ENCODE results near the gene NRSN1. TPM values are rescaled to one million over a fixed set of nuclear protein-coding genes. Genes with fewer than 3 reads are reported as not detected.

The NRSN1 gene
- total RNA-seq, 3 donors from 2014 or later, result not detected

GRCh38 chr6:24187965-24188577, 62.1 kb downstream of the NRSN1 start:
- DNase-seq (ENCODE audit: low spot score in 2 of 2), result no peak
- H3K9me3 ChIP-seq, result no peaks in the 10 kb centered on the region
- no peaks in the 10 kb centered on the region for H3K4me1 ChIP-seq
- H3K4me3 ChIP-seq, result no peak overlapping the region
- no peaks in the 10 kb centered on the region for H3K27me3 ChIP-seq
- no peaks in the 10 kb centered on the region for H3K36me3 ChIP-seq
- H3K27ac ChIP-seq, result no peak overlapping the region
- intact Hi-C loops (cut with DNase I; ENCODE audit: low total_unique reads), result loop anchor here (2.0 kb wide), 1 partner anchor 47 kb away; no protein-coding TSS in a partner anchor
- TF ChIP-seq CTCF (IDR thresholded peaks at IDR 0.05) (no peak), POLR2AphosphoS5 (IDR thresholded peaks at IDR 0.05) (no peak), POLR2A (IDR thresholded peaks at IDR 0.05) (no peak)

- Histone ChIP-seq H3K4me1 (no peaks in the 10 kb centered on the region), H3K27ac (no peak overlapping the region), H3K4me3 (no peak overlapping the region), H3K27me3 (no peaks in the 10 kb centered on the region), H3K36me3 (no peaks in the 10 kb centered on the region), H3K9me3 (no peaks in the 10 kb centered on the region)
- no peak for TF ChIP-seq POLR2A (IDR thresholded peaks at IDR 0.05)
- TF ChIP-seq CTCF (IDR thresholded peaks at IDR 0.05), result no peak
- no peak for TF ChIP-seq POLR2AphosphoS5 (IDR thresholded peaks at IDR 0.05)
- DNase-seq (ENCODE audit: low spot score in 2 of 2), result no peak
- intact Hi-C loops (cut with DNase I; ENCODE audit: low total_unique reads), result no loop called here
These were observed 62.6 kb downstream of the NRSN1 start for GRCh38 chr6:24188578-24189080.

GRCh38 chr6:24191346-24191745, 65.3 kb downstream of the NRSN1 start:
- H3K27ac ChIP-seq, result no peak overlapping the region
- H3K4me1 ChIP-seq, result no peaks in the 10 kb centered on the region
- intact Hi-C loops (cut with DNase I; ENCODE audit: low total_unique reads), result no loop called here
- DNase-seq (ENCODE audit: low spot score in 2 of 2), result no peak
- H3K9me3 ChIP-seq, result no peaks in the 10 kb centered on the region
- no peak overlapping the region for H3K4me3 ChIP-seq
- no peaks in the 10 kb centered on the region for H3K36me3 ChIP-seq
- H3K27me3 ChIP-seq, result no peaks in the 10 kb centered on the region
- no peak for TF ChIP-seq CTCF (IDR thresholded peaks at IDR 0.05)
- no peak for TF ChIP-seq POLR2AphosphoS5 (IDR thresholded peaks at IDR 0.05)
- no peak for TF ChIP-seq POLR2A (IDR thresholded peaks at IDR 0.05)

GRCh38 chr6:24193364-24193763, 67.3 kb downstream of the NRSN1 start:
- Histone ChIP-seq H3K27me3 (no peaks in the 10 kb centered on the region), H3K36me3 (no peaks in the 10 kb centered on the region), H3K4me3 (no peak overlapping the region), H3K9me3 (no peaks in the 10 kb centered on the region), H3K4me1 (no peaks in the 10 kb centered on the region), H3K27ac (no peak overlapping the region)
- intact Hi-C loops (cut with DNase I; ENCODE audit: low total_unique reads), result no loop called here
- no peak for DNase-seq (ENCODE audit: low spot score in 2 of 2)
- TF ChIP-seq POLR2AphosphoS5 (IDR thresholded peaks at IDR 0.05) (no peak), POLR2A (IDR thresholded peaks at IDR 0.05) (no peak), CTCF (IDR thresholded peaks at IDR 0.05) (no peak)

- Histone ChIP-seq H3K4me1 (no peaks in the 10 kb centered on the region), H3K9me3 (no peaks in the 10 kb centered on the region), H3K36me3 (no peaks in the 10 kb centered on the region), H3K4me3 (no peak overlapping the region), H3K27ac (no peak overlapping the region), H3K27me3 (no peaks in the 10 kb centered on the region)
- no peak for DNase-seq (ENCODE audit: low spot score in 2 of 2)
- intact Hi-C loops (cut with DNase I; ENCODE audit: low total_unique reads), result no loop called here
- TF ChIP-seq POLR2A (IDR thresholded peaks at IDR 0.05), result no peak
- no peak for TF ChIP-seq POLR2AphosphoS5 (IDR thresholded peaks at IDR 0.05)
- no peak for TF ChIP-seq CTCF (IDR thresholded peaks at IDR 0.05)
These were observed 69.1 kb downstream of the NRSN1 start for GRCh38 chr6:24194978-24195700.
